Mesendoderm (in vitro differentiated cells): ENCODE results near the gene CKM.

Experiments used
- DNase-seq: peaks from one replicate; pipeline ENCODE4 v3.0.0; 2013
- H2AK5ac ChIP-seq: 2 replicates; pipeline ENCODE4 v1.6.1; 2013; ENCODE audit warnings: low read length, inconsistent platforms
- H2BK120ac ChIP-seq: 2 replicates; pipeline ENCODE4 v1.6.1; 2013; ENCODE audit warnings: low read depth, mild to moderate bottlenecking, low read length, moderate library complexity, mixed read lengths
- H2BK15ac ChIP-seq: replicated peaks from 2 replicates; pipeline ENCODE4 v1.6.1; 2013; ENCODE audit warnings: low read depth, mild to moderate bottlenecking, moderate library complexity
- H2BK5ac ChIP-seq: 2 replicates; pipeline ENCODE4 v1.6.1; 2013; ENCODE audit warnings: low read length, inconsistent platforms
- H3K18ac ChIP-seq: 2 replicates; pipeline ENCODE4 v1.6.1; 2013; ENCODE audit warnings: mild to moderate bottlenecking, low read length, mixed read lengths
- H3K23ac ChIP-seq: one replicate; pipeline ENCODE4 v1.6.1; 2013; ENCODE audit warnings: low read length
- H3K27ac ChIP-seq: 2 replicates; pipeline ENCODE4 v1.5.1; 2013; ENCODE audit warnings: low read depth, mild to moderate bottlenecking, inconsistent platforms, low read length, moderate library complexity
- H3K27me3 ChIP-seq: 2 replicates; pipeline ENCODE4 v1.6.1; 2013; ENCODE audit warnings: low read length, control low read depth, mild to moderate bottlenecking, inconsistent platforms; ENCODE audit not compliant: insufficient read depth, poor library complexity
- H3K36me3 ChIP-seq: 2 replicates; pipeline ENCODE4 v1.6.1; 2013; ENCODE audit warnings: low read length, inconsistent platforms; ENCODE audit not compliant: control insufficient read depth, insufficient read depth
- H3K4ac ChIP-seq: one replicate; pipeline ENCODE4 v1.6.1; 2013; ENCODE audit warnings: low read depth, mild to moderate bottlenecking, low read length, moderate library complexity
- H3K4me1 ChIP-seq: 2 replicates; pipeline ENCODE4 v1.6.1; 2013; ENCODE audit warnings: low read depth, low read length, inconsistent platforms; ENCODE audit not compliant: control insufficient read depth
- H3K4me2 ChIP-seq: 2 replicates; pipeline ENCODE4 v1.6.1; 2013; ENCODE audit warnings: low read length
- H3K4me3 ChIP-seq: 2 replicates; pipeline ENCODE4 v1.5.1; 2013; ENCODE audit warnings: mild to moderate bottlenecking, low read length
- H3K56ac ChIP-seq: one replicate; pipeline ENCODE4 v1.6.1; 2013; ENCODE audit warnings: low read length
- H3K79me1 ChIP-seq: 2 replicates; pipeline ENCODE4 v1.6.1; 2013; ENCODE audit warnings: low read length, inconsistent platforms
- H3K79me2 ChIP-seq: 2 replicates; pipeline ENCODE4 v1.6.1; 2013; ENCODE audit warnings: mild to moderate bottlenecking, low read length; ENCODE audit not compliant: control insufficient read depth, insufficient read depth
- H3K9ac ChIP-seq: 2 replicates; pipeline ENCODE4 v1.6.1; 2013; ENCODE audit warnings: low read length, inconsistent platforms
- H4K5ac ChIP-seq: one replicate; pipeline ENCODE4 v1.6.1; 2013; ENCODE audit warnings: low read length
- H4K8ac ChIP-seq: one replicate; pipeline ENCODE4 v1.6.1; 2013; ENCODE audit warnings: low read depth, mild to moderate bottlenecking, control low read depth, low read length, moderate library complexity
- WGBS: extraction: QIAGEN DNeasy Blood & Tissue Kit; methylation state at CpG from one replicate; pipeline ENCODE4 v1.1.7; 2013; ENCODE audit warnings: low lambda C conversion rate, missing lambda C conversion rate; ENCODE audit not compliant: insufficient coverage; ENCODE audit errors: extremely low coverage; 5-methylcytosine and 5-hydroxymethylcytosine counted together

CKM gene

GRCh38 chr19:45294291-45295029 lies 28.2 kb downstream of the CKM start:
- Histone ChIP-seq H3K4me2 (no peak overlapping the region), H3K27me3 (no peaks in the 10 kb centered on the region), H2BK120ac (no peak overlapping the region), H3K9ac (no peak overlapping the region), H3K4ac (no peak overlapping the region), H3K23ac (no peak overlapping the region), H3K56ac (no peak overlapping the region), H3K79me2 (no peaks in the 10 kb centered on the region), H3K27ac (no peak overlapping the region), H3K18ac (no peak overlapping the region), H4K5ac (no peak overlapping the region), H4K8ac (no peak overlapping the region), H2BK5ac (no peak overlapping the region), H3K4me1 (no peaks in the 10 kb centered on the region), H2AK5ac (no peak overlapping the region), H3K36me3 (peaks cover 2% of the 10 kb centered on the region), H2BK15ac (no peak overlapping the region), H3K4me3 (no peak overlapping the region), H3K79me1 (no peaks in the 10 kb centered on the region)
- DNase-seq: no peak
- WGBS: no CpG with 5 or more reads among the region's 12 CpGs

GRCh38 chr19:45293682-45294081 lies 29.0 kb downstream of the CKM start:
- peaks cover 2% of the 10 kb centered on the region for H3K36me3 ChIP-seq
- H3K79me2 ChIP-seq: no peaks in the 10 kb centered on the region
- no peak overlapping the region for H2BK120ac ChIP-seq
- no peak overlapping the region for H3K27ac ChIP-seq
- no peak overlapping the region for H2BK15ac ChIP-seq
- no peak overlapping the region for H3K4me3 ChIP-seq
- no peaks in the 10 kb centered on the region for H3K27me3 ChIP-seq
- no peak overlapping the region for H3K4me2 ChIP-seq
- H3K18ac ChIP-seq: no peak overlapping the region
- no peak overlapping the region for H3K56ac ChIP-seq
- no CpG with 5 or more reads among the region's 4 CpGs for WGBS
- H3K9ac ChIP-seq: no peak overlapping the region
- H3K4ac ChIP-seq: no peak overlapping the region
- H4K5ac ChIP-seq: no peak overlapping the region
- H2BK5ac ChIP-seq: no peak overlapping the region
- no peak overlapping the region for H3K23ac ChIP-seq
- H2AK5ac ChIP-seq: no peak overlapping the region
- no peaks in the 10 kb centered on the region for H3K79me1 ChIP-seq
- no peak overlapping the region for H4K8ac ChIP-seq
- H3K4me1 ChIP-seq: no peaks in the 10 kb centered on the region
- DNase-seq: no peak

- Histone ChIP-seq H2BK5ac (no peak overlapping the region), H3K9ac (no peak overlapping the region), H3K79me2 (no peaks in the 10 kb centered on the region), H2BK15ac (no peak overlapping the region), H3K4ac (no peak overlapping the region), H3K23ac (no peak overlapping the region), H3K4me1 (no peaks in the 10 kb centered on the region), H4K8ac (no peak overlapping the region), H2BK120ac (no peak overlapping the region), H3K4me2 (no peak overlapping the region), H3K4me3 (no peak overlapping the region), H3K36me3 (peaks cover 2% of the 10 kb centered on the region), H3K56ac (no peak overlapping the region), H3K27ac (no peak overlapping the region), H3K79me1 (no peaks in the 10 kb centered on the region), H3K18ac (no peak overlapping the region), H3K27me3 (no peaks in the 10 kb centered on the region), H2AK5ac (no peak overlapping the region), H4K5ac (no peak overlapping the region)
- WGBS: no CpG with 5 or more reads among the region's 1 CpG
- DNase-seq: no peak
These were observed 30.8 kb downstream of the CKM start for GRCh38 chr19:45291834-45292233.

DNA sequence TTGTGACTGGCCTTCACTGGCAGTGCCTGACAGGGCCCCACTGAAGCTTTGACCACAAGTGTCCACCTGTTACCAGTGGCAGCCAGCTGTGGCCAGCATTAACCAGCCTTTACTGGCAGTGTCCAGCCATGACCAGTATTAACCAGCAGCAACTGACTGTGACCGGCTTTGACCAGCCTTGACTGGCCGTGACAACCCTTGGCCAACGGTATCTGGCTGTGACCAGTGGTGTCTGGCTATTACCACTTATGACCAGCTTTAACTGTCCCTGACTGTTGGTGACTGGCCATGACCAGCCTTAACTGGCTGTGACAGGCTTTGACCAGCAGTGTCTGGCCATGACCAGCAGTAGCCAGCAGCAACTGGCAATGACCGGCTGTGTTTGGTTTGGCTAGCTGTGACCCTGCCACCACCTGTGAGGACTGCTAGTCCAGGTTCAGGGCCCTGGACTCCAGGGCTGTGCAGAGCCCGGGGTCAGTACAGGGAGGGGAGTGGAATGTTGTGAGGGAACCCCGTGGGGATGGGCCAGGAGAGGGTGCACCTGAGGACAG lies 32.2 kb downstream of the CKM start:
- no peak overlapping the region for H2BK5ac ChIP-seq
- no peaks in the 10 kb centered on the region for H3K27me3 ChIP-seq
- H2BK15ac ChIP-seq: no peak overlapping the region
- H3K23ac ChIP-seq: no peak overlapping the region
- H3K27ac ChIP-seq: no peak overlapping the region
- no peak for DNase-seq
- peaks cover 2% of the 10 kb centered on the region for H3K36me3 ChIP-seq
- H3K79me2 ChIP-seq: no peaks in the 10 kb centered on the region
- no peak overlapping the region for H3K4me3 ChIP-seq
- H4K8ac ChIP-seq: no peak overlapping the region
- no CpG with 5 or more reads among the region's 6 CpGs for WGBS
- no peaks in the 10 kb centered on the region for H3K79me1 ChIP-seq
- no peak overlapping the region for H3K56ac ChIP-seq
- H2AK5ac ChIP-seq: no peak overlapping the region
- H3K18ac ChIP-seq: no peak overlapping the region
- H2BK120ac ChIP-seq: no peak overlapping the region
- H3K4ac ChIP-seq: no peak overlapping the region
- H4K5ac ChIP-seq: no peak overlapping the region
- no peak overlapping the region for H3K9ac ChIP-seq
- no peaks in the 10 kb centered on the region for H3K4me1 ChIP-seq
- H3K4me2 ChIP-seq: no peak overlapping the region

DNA sequence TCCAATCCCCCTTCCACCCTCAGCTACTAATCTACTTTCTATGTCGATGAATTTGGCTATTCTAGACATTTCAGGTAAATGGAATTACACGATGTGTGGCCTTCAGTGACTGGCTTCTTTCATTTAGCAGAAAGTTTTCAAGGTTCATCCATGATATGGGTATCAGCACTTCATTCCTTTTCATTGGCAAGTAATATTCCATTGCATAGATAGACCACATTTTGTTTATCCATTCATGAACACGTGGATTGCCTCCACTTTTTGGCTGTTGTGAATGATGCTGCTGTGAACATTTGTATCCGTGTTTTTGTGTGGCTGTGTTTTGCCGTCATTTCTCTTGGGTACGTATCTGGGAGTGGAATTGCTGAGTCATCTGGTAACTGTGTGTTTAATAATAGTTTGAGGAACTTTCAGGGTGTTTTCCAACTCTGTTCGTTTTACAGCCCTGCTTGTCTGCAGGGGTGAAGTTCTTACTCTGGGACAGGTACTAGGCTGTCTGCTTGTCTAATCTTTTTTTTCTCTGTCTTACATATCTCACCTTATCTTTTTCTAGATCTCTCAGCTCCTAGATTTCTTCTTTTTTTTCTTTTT lies 39.1 kb downstream of the CKM start:
- Histone ChIP-seq H3K23ac (no peak overlapping the region), H3K27ac (no peak overlapping the region), H3K4ac (no peak overlapping the region), H3K18ac (no peak overlapping the region), H3K4me2 (no peak overlapping the region), H3K56ac (no peak overlapping the region), H2AK5ac (no peak overlapping the region), H3K4me1 (no peaks in the 10 kb centered on the region), H3K36me3 (peaks cover 2% of the 10 kb centered on the region), H4K5ac (no peak overlapping the region), H4K8ac (no peak overlapping the region), H2BK5ac (no peak overlapping the region), H3K4me3 (no peak overlapping the region), H2BK15ac (no peak overlapping the region), H3K79me1 (no peaks in the 10 kb centered on the region), H3K9ac (no peak overlapping the region), H3K79me2 (no peaks in the 10 kb centered on the region), H3K27me3 (no peaks in the 10 kb centered on the region), H2BK120ac (no peak overlapping the region)
- no CpG with 5 or more reads among the region's 7 CpGs for WGBS
- no peak for DNase-seq
